B cell (primary cell): ENCODE data around the gene BICDL1.

Source experiments
- EZH2 ChIP-seq: IDR thresholded peaks from 2 replicates; pipeline ENCODE4 v1.6.1; 2012; ENCODE audit warnings: borderline replicate concordance, low read depth, mild to moderate bottlenecking, moderate library complexity, low read length; ENCODE audit not compliant: insufficient read depth, poor library complexity, severe bottlenecking
- TF ChIP-seq, protein P1 (sequence below): fragments of 200-600 bp; IDR thresholded peaks from one replicate; pipeline ENCODE4 v1.8.0; 2022; ENCODE audit warnings: antibody characterized with exemption, mild to moderate bottlenecking

GRCh38 chr12:120132863-120133385 is 143.9 kb downstream of the BICDL1 start:
- TF ChIP-seq EZH2: no peak
- TF ChIP-seq, protein P1, sequence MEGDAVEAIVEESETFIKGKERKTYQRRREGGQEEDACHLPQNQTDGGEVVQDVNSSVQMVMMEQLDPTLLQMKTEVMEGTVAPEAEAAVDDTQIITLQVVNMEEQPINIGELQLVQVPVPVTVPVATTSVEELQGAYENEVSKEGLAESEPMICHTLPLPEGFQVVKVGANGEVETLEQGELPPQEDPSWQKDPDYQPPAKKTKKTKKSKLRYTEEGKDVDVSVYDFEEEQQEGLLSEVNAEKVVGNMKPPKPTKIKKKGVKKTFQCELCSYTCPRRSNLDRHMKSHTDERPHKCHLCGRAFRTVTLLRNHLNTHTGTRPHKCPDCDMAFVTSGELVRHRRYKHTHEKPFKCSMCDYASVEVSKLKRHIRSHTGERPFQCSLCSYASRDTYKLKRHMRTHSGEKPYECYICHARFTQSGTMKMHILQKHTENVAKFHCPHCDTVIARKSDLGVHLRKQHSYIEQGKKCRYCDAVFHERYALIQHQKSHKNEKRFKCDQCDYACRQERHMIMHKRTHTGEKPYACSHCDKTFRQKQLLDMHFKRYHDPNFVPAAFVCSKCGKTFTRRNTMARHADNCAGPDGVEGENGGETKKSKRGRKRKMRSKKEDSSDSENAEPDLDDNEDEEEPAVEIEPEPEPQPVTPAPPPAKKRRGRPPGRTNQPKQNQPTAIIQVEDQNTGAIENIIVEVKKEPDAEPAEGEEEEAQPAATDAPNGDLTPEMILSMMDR: no peak
